Fibroblast of the conjunctiva (primary cell): Measurements from ENCODE around the gene ZCCHC2.

ENCODE experiments used
- DNase-seq: peaks from one replicate; pipeline ENCODE4 v3.0.0-alpha.2; 2010; ENCODE audit warnings: low read depth

The ZCCHC2 gene

GRCh38 chr18:62539284-62540165 is 16.7 kb downstream of the ZCCHC2 start:
- no peak for DNase-seq

- no peak for DNase-seq
These were observed 20.2 kb downstream of the ZCCHC2 start for GRCh38 chr18:62543021-62543420.

- DNase-seq, result no peak
These were observed 22.3 kb downstream of the ZCCHC2 start for GRCh38 chr18:62545098-62545497.

GRCh38 chr18:62549755-62550154 is 26.9 kb downstream of the ZCCHC2 start:
- DNase-seq, result no peak

GRCh38 chr18:62550746-62551145 is 27.9 kb downstream of the ZCCHC2 start:
- DNase-seq, result no peak

- DNase-seq, result no peak
These were observed 29.2 kb downstream of the ZCCHC2 start for GRCh38 chr18:62551972-62552513.

GRCh38 chr18:62554061-62554815 is 31.4 kb downstream of the ZCCHC2 start:
- DNase-seq, result no peak

- no peak for DNase-seq
These were observed 32.3 kb downstream of the ZCCHC2 start for GRCh38 chr18:62555135-62555534.

- DNase-seq, result no peak
These were observed 33.6 kb downstream of the ZCCHC2 start for GRCh38 chr18:62556397-62556796.

GRCh38 chr18:62558015-62558663 is 35.3 kb downstream of the ZCCHC2 start:
- DNase-seq, result no peak

- DNase-seq, result no peak
These were observed 41.2 kb downstream of the ZCCHC2 start for GRCh38 chr18:62564044-62564443.

- DNase-seq, result peak; percentile 8
These were observed 43.4 kb downstream of the ZCCHC2 start for GRCh38 chr18:62566199-62566598.

GRCh38 chr18:62566818-62567217 is 44.0 kb downstream of the ZCCHC2 start:
- no peak for DNase-seq

- DNase-seq, result no peak
These were observed 46.3 kb downstream of the ZCCHC2 start for GRCh38 chr18:62569081-62569655.

GRCh38 chr18:62571037-62571436 is 48.2 kb downstream of the ZCCHC2 start:
- DNase-seq, result no peak

- DNase-seq, result no peak
These were observed 48.8 kb downstream of the ZCCHC2 start for GRCh38 chr18:62571648-62572047.

- DNase-seq, result no peak
These were observed 49.6 kb downstream of the ZCCHC2 start for GRCh38 chr18:62572456-62572855.

- DNase-seq, result no peak
These were observed 52.0 kb downstream of the ZCCHC2 start for GRCh38 chr18:62574776-62575175.

GRCh38 chr18:62576271-62576670 is 53.4 kb downstream of the ZCCHC2 start:
- no peak for DNase-seq

GRCh38 chr18:62576845-62577512 is 54.2 kb downstream of the ZCCHC2 start:
- DNase-seq, result no peak

GRCh38 chr18:62577765-62578164 is 54.9 kb downstream of the ZCCHC2 start:
- DNase-seq, result no peak
